ENCODE measurements around the gene ARMC3. TPM values are rescaled to one million over a fixed set of nuclear protein-coding genes. Genes with fewer than 3 reads are reported as not detected.

ARMC3 gene
- total and polyA plus RNA-seq, 11 donors: not detected

DNA sequence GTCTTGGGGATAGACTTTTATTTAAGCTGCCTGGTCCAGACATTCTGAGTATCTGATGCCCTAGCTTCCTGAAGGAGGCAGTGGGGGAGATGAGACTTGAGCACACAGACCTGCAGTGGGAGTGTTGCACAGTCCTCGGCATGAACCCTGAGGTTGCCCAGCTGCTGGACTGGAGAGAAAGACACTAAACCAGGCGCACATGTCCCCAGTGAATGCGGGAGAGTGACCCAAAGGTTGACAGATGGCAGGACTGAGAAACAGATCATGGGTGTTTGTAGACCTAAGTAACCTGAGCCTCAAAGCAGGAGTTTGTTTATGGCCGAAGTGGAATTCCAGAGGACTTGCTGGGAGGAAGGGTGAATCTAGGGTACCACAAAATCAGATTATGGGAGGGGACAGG lies 151.8 kb downstream of the ARMC3 start:
- Histone ChIP-seq H3K36me3 (no peaks in the 10 kb centered on the region), H3K27me3 (peaks cover 0 to 12% (median 0%) of the 10 kb centered on the region in 9 donors), H3K4me1 (peaks cover 0 to 2% (median 0%) of the 10 kb centered on the region in 12 donors), H3K27ac (no peak overlapping the region), H3K4me3 (no peak overlapping the region), H3K9me3 (peaks cover 0 to 3% (median 0%) of the 10 kb centered on the region in 12 donors)
- intact Hi-C loops (cut with DNase I): no loop called here
- no peak for DNase-seq
- WGBS, 4 donors: 43 to 67% (median 54%) methylated on average over 4 of the region's 4 CpGs
- ATAC-seq: no peak
- TF ChIP-seq, protein P1, sequence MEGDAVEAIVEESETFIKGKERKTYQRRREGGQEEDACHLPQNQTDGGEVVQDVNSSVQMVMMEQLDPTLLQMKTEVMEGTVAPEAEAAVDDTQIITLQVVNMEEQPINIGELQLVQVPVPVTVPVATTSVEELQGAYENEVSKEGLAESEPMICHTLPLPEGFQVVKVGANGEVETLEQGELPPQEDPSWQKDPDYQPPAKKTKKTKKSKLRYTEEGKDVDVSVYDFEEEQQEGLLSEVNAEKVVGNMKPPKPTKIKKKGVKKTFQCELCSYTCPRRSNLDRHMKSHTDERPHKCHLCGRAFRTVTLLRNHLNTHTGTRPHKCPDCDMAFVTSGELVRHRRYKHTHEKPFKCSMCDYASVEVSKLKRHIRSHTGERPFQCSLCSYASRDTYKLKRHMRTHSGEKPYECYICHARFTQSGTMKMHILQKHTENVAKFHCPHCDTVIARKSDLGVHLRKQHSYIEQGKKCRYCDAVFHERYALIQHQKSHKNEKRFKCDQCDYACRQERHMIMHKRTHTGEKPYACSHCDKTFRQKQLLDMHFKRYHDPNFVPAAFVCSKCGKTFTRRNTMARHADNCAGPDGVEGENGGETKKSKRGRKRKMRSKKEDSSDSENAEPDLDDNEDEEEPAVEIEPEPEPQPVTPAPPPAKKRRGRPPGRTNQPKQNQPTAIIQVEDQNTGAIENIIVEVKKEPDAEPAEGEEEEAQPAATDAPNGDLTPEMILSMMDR (IDR thresholded peaks at IDR 0.05): no peak
- no peak for TF ChIP-seq POLR2A (IDR thresholded peaks at IDR 0.05)

DNA sequence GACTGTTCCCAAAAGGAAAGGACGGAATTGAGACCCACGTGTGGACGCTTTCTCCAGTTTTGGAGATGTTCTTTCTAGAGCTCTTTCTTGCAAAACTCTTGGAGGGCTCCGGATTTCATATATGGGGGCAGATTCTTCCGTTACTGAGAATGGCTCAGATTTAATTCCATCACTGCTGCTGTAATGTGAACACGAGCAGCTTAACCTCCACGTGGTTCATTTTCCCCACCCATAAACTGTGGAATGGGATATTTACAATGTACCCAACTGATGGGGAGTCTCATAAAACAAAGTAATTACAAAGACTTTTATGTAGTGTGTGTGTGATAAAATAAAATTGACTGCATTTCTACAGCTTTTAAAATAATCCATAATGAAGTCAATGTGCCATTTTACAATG lies 152.4 kb downstream of the ARMC3 start:
- ATAC-seq: no peak
- 80 to 85% (median 82%) methylated on average over 7 of the region's 7 CpGs for WGBS, 4 donors

DNA sequence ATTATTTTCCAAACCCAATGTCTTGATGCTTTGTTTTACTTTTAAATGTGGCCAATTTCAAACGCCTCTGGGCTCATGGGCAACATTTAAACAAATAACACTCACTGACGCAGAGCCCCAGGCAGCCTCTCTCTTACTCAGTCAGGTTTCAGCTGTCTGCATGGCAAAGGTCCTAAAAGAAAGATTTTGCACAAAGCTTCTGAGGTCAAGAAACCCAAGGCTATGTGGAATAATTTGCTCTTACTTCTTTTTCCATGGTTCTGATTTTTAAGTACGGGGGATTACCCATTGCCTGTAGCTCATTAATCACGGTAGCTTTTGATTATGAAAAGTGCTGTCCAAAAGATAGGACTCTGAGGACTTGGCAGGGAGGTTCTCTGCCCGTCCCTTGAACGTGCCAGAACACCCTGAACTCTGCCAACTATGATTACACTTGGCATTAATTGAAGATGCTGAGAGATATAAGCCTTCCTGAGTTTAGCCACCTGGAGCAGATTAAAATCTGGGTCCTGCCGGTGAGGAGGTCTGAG lies 153.4 kb downstream of the ARMC3 start:
- Histone ChIP-seq H3K27ac (peak overlapping the region in 1 of 12 donors; percentile 45), H3K36me3 (no peaks in the 10 kb centered on the region), H3K4me1 (peaks cover 0 to 2% (median 0%) of the 10 kb centered on the region in 12 donors), H3K9me3 (peaks cover 0 to 6% (median 0%) of the 10 kb centered on the region in 12 donors), H3K4me3 (no peak overlapping the region), H3K27me3 (peaks cover 0 to 12% (median 0%) of the 10 kb centered on the region in 9 donors)
- DNase-seq (no peak), ATAC-seq (peak; percentile 72 to 79 (median 72))
- WGBS, 4 donors: 22 to 30% (median 26%) methylated on average over 7 of the region's 7 CpGs
- intact Hi-C loops (cut with DNase I): no loop called here
- TF ChIP-seq POLR2A (IDR thresholded peaks at IDR 0.05): no peak
- TF ChIP-seq, protein P1 (IDR thresholded peaks at IDR 0.05): no peak

More for the DNA sequence above, 152.4 kb downstream of the ARMC3 start:
- Histone ChIP-seq H3K27ac (peak overlapping the region in 1 of 12 donors; percentile 45), H3K36me3 (no peaks in the 10 kb centered on the region), H3K4me3 (no peak overlapping the region), H3K4me1 (peaks cover 0 to 2% (median 0%) of the 10 kb centered on the region in 12 donors), H3K9me3 (peaks cover 0 to 6% (median 0%) of the 10 kb centered on the region in 12 donors), H3K27me3 (peaks cover 0 to 12% (median 0%) of the 10 kb centered on the region in 9 donors)
- DNase-seq: no peak
- intact Hi-C loops (cut with DNase I): no loop called here
- TF ChIP-seq, protein P1 (IDR thresholded peaks at IDR 0.05): no peak
- no peak for TF ChIP-seq POLR2A (IDR thresholded peaks at IDR 0.05)

DNA sequence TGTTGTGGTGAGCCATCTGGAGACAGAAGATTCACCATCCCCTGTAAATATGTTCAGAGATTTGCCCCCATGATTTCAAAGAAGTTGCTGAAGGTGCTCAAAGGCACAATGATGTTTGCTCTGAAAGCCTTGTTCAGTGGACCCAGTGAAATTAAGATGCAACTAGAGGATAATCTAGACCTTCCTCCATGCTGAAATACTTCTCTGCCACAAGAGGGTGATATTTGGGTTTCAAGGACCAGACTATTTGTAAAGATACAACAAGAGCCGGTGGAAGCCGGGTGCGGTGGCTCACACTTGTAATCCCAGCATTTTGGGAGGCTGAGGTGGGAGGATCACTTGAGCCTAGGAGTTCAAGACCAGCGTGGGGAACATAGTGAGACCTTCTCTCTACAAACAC lies 154.0 kb downstream of the ARMC3 start:
- Histone ChIP-seq H3K4me3 (no peak overlapping the region), H3K9me3 (peaks cover 0 to 6% (median 0%) of the 10 kb centered on the region in 12 donors), H3K27me3 (peaks cover 0 to 12% (median 0%) of the 10 kb centered on the region in 9 donors), H3K36me3 (no peaks in the 10 kb centered on the region), H3K4me1 (peaks cover 0 to 2% (median 0%) of the 10 kb centered on the region in 12 donors), H3K27ac (peak overlapping the region in 1 of 12 donors; percentile 45)
- intact Hi-C loops (cut with DNase I): no loop called here
- TF ChIP-seq, protein P1 (IDR thresholded peaks at IDR 0.05): peak in 6 of 12 donors; percentile 14 to 28 (median 21)
- no peak for TF ChIP-seq POLR2A (IDR thresholded peaks at IDR 0.05)
- no peak for ATAC-seq
- no peak for DNase-seq
- 79 to 91% (median 84%) methylated on average over 4 of the region's 4 CpGs for WGBS, 4 donors

Other genes with a start within 250 kb of the ARMC3 start
- gene PIP4K2A, start 213.5 kb upstream of the ARMC3 start, total RNA-seq: 10 to 100 TPM in 8 of 9 donors, 1 to 10 TPM in 1; 9.2 to 35.6 (median 13.7) TPM
- 1 to 10 TPM; 4.0 to 8.3 TPM for gene PIP4K2A, start 213.5 kb upstream of the ARMC3 start, polyA plus RNA-seq
- gene MSRB2, start 167.5 kb downstream of the ARMC3 start, total RNA-seq: 100 to 1,000 TPM in 8 of 9 donors, 10 to 100 TPM in 1; 75.0 to 200 (median 139) TPM
- gene MSRB2, start 167.5 kb downstream of the ARMC3 start, polyA plus RNA-seq: 100 to 1,000 TPM in 1 of 2 donors, 10 to 100 TPM in 1; 35.1 to 176 TPM

Measured in heart left ventricle (tissue), 16 donors.